NCI-H510A (cell line): ENCODE data around the gene ZC3H18.

Experiments
- DNase-seq: peaks from one replicate; lab custom pipeline; 2025; lab: John Stamatoyannopoulos, UW

The ZC3H18 gene

DNA sequence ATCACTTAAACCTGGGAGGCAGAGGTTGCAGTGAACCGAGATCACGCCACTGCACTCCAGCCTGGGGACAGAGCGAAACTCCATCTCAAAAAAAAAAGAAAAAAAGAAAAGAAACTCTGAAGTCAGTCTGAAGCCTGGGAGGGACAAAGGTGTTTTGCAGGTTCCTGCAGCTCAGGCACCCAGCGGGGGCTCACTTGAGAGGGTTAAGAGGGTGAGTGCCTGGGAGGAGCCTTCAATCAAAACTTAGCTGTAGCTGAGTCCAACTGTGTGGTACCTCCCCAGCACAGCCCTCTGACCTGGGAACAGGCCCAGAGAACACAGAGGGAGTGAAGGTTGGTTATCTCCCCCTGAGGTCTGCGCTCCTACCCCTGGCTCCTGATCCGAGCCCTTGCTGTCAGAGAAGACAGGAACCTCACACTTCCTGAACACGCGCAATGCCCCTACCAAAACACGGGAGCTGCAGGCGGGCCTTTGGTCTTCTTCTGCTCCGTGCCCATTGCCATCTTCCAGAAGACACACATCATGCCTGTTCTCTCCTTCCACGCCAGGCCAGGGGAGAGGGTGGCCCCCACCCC is 20.4 kb upstream of the ZC3H18 start:
- DNase-seq, result no peak

DNA sequence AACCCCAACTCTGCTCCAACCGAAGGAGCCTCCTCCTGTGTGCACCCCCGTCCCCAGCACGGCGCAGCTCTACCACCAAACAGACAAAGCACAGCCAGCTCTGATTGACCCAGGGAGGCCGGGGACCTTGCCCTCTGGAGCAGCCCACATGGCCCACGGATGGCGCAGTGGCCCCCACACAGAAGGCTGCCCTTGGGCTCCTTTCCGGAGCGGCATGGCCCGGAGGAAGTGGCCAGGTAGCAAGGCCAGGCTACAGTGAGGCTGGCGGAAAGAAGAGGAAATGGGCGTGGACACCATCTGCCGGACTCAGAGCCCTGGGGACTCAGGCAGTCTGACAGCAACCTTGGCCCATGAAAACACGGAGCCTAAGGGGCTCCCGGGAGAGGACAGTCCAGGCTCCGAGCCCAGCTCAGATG is 19.9 kb upstream of the ZC3H18 start:
- no peak for DNase-seq

DNA sequence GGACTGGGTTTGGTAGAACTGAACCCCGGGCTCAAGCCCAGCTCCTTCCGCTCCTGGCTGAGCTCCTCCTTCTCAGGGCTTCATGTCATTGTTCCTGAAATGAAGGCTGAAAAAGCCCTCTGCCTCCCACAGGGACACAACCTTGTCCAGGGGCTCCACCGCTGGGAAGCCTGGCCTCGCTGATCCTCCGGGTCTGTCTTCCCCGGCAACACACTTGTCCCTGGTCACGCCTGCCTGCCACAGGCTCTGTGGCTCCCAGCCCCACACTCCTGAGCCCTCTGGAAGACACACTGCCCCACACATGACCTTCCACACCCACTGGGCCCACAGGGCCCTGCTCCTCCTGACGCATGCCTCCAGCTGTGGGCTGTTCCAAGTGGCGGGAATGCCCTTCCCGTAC is 18.0 kb upstream of the ZC3H18 start:
- no peak for DNase-seq

DNA sequence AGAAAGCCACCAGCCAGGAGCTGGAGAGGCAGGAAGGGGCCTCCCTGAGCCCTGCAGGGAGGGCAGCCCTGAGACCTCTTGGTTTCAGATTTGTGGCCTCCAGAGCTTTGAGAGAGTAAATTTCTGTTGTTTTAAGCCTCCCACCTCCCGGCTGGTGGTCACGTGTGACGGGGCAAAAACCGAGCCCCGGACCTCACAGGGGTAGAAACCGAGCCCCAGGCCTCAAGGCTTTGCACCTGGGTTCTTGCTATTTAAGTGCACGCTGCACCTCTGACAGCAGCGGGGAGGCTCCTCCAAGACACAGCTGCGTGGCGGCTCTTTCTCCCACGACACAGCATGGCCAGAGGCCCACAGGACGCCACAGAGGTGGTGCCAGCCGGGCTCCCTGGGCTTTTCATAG is 17.4 kb upstream of the ZC3H18 start:
- no peak for DNase-seq

DNA sequence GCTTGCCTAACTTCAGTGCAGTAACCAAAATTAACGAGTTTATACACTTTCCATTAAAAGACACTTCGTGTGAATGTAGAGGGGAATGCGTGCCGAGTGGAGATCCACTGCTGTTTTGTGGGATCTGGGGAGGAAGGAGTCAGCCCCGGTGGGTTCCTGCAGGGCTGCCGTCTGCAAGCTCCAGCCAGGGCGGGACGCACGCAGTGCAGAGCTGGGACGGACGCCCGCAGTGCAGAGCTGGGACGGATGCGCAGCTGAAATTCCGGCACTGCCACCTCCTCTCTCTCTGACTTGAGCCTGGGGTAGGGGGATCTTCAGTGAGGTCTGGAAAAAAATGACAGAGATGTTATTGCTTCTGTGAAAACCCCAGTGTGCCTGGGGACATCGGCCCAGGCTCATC is 16.5 kb upstream of the ZC3H18 start:
- no peak for DNase-seq

DNA sequence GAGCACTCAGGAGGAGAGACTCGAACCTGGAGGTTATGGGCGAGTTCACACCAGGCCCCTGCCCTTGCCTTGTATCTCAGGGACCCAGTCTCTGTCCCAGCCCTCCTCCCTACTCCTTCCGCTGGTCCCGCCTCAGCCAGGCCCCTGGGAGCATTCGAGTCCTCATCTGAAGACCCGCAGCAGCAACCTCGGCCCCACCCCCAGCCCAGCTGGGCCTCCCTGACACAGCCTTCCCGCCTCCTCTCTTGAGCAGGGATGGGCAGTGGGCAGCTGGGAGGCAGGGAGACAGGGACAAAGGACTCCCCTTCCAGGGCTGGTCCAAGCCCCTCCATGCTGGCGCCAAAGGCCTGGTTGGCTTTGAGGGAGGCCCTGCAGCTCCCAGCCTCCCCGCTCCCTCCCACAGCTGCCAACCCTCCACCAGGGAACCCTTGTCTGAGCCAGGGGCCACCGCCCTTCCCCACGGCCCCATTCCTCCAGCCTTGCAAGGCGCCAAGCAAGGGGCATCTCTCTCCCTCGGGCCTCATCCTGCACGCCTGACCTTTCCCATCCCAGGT is 15.4 kb upstream of the ZC3H18 start:
- no peak for DNase-seq

DNA sequence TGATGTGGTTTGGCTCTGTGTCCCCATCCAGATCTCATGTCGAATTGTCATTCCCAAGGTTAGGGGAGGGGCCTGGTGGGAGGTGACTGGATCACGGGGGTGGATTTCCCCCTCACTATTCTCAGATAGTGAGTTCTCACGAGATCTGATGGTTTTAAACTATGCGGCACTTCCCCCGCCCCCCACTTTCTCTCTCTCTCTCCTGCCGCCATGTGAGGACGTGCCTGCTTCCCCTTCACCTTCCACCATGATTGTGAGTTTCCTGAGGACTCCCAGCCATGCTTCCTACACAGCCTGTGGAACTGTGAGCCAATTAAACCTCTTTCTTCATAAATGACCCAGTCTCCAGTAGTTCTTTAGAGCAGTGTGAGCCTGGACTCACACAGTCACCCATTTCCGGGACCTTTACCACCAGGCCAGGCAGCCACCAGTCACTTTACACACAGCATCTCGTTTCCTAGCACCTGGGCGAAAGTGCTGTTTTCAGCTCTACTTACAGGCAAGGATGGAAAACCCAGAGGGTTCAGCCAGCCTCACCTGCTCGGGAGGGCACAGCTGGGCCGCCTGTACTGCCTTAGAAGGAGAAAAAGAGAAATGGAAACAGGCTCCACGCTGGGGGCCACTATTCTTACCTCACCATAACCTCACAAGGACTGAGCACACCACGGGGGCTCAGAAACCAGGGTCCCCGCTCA is 13.8 kb upstream of the ZC3H18 start:
- no peak for DNase-seq

DNA sequence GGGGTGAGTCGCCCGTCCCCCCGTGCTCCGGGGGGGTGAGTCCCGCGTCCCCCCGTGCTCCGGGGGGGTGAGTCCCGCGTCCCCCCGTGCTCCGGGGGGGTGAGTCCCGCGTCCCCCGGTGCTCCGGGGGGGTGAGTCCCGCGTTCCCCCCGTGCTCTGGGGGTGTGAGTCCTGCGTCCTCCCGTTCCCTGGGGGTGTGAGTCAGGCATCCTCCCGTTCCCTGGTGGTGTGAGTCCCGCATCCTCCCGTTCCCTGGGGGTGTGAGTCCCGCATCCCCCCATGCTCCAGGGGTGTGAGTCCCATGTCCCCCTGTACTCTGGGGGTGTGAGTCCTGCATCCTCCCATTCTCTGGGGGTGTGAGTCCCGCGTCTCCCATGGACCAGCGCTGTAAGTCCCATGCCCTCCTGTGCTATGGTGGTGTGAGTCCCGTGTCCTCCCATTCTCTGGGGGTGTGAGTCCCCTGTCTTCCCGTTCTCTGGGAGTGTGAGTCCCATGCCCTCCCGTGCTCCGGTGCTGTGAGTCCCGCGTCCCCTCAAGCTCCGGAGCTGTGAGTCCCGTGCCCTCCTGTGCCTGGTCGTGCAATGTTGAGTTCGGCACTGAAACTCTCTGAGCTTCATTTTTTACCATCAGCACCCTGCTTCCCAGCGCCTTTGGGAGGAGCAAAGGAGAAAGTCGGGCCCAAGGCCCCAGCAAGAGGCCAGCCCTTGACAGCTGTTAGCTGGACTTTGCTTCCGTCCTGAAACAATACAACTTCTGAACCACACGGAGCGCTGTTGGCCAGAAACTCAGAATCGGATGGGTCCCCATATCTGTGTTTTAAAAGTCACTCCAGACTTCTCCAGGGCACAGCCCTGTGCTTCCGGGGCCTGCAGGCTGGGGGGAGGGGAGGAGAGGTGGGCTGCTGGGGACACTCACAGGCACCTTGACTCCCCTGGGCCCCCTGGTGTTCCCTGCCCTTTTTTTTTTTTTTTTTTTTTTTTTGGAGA is 11.5 kb upstream of the ZC3H18 start:
- DNase-seq, result peak; percentile 22

DNA sequence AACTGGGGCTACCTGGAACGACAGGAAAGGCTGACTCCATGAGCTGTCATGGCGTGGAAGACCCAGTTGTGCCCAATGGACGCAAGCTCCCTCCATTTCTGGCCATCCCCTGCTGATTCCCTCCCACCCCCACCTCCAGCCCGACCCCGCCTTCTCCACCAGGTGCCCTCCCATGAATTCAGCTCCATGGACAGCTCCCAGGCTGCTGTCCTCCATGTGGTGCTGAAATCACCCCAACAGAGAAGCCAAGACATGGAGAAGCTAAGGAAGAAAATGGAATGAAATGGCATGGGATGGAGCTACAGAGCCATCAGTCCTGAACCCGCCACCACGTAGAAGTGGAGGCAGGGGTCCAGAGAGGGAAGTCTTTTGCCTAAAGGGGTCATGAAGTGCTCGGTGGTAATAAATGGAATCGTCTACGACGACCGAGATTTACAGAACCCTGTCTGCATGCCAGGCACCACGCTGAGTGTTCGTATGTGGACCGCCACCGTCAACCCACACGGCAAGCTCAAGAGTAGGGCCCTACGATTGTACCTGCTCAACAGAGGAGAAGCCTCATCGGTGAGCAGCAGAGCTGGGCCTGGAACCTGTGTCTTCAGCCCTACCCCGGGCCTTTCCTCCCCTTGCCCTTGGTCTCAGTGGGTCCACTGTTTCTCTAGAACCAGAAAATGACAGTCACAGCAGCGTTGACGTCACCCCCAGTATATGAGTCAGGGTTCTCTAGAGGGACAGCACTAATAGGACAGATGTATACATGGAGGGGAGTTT is 9.3 kb upstream of the ZC3H18 start:
- DNase-seq, result no peak

DNA sequence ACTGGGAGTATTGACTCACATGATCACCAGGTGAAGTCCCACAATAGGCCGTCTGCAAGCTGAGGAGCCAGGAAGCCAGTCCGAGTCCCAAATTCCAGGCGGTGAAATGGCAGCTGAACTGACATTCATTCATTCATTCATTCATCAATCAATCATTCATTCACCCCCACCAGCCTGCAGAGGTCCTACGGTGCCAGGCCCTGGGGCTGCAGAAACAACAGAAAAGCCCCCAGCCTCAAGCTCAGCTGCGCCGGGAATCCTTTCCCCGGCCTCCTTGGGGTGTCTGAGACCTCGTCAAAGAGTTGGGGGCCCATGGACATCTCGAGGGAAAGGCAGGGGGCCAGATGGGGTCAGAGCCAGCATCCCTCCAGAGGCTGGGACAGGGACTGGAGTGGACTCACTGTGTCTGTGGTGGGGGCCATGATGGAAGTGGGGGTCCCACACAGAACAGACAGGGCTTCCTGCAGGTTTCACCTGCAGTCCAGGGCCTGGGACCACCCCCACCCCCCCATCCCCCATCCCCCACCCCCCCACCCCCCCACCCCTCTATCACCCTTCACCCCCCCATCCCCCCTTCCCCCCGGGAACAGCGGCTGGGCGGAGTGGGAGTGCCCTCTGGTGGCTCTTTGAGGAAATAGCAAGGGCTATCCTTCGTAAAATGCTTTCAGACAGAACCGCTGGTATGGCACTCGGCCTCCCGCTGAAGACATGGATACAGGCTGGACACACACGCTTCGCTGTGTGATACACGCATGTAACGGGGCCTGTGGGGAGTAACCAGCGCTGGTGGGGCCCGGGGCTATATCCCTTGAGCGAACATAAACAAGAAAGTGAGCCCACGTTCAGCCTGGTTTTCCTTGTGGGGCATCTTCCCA is 8.5 kb upstream of the ZC3H18 start:
- DNase-seq, result no peak

DNA sequence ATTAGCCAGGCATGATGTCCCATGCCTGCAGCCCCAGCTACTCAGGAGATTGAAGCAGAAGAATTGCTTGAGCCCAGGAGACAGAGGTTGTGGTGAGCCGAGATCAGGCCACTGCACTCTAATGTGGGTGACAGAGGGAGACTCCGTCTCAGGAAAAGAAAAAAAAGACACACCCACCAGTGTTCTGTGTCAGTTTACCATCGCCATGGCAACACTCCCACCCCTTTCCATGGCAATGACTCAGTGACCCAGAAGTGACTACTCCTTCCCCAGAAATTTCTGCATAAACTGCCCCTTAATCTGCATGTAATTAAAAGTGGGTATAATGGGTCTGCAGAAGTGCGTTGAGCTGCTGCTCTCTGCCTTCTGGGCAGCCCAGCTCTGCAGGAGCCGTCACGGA is 4.0 kb upstream of the ZC3H18 start:
- no peak for DNase-seq

DNA sequence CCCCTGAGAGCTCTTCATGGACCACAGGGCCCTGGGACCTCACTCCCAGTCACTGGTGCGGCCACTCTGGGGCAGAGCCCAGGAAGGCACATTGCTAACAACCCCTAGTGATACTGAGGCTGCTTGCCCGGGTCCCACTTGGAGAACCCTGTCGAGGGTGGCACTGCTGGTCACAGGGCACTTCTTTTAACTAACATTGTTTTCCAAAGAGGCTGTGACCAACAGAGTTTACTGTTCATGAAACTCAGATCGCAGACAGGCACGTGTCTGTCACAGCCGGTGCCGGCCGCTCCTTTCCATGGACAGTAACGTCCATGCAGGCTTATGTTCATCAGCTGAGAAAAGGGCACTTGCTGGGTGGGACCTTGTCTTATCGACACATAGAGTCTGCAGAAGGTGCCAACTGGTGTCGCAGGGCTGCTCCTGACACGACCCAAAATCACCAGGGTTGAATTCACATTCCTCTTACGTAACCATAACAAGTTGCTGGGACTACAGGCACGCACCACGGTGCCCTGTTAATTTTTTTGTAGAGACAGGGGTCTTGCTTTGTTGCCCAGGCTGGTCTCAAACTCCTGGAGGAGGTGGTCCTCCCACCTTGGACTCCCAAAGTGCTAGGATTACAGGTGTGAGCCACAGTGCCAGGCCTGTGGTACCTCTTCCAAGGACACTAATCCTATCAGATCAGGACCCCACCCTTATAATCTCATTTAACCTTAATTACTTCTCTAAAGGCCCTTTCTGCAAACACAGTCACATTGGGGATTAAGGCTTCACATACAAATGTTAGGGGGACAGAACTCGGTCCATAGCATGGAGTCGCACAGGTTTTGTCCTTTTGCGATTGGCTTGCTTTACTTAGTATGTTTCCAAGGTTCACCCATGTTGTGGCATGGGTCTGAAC is 1.2 kb upstream of the ZC3H18 start:
- DNase-seq, result no peak

DNA sequence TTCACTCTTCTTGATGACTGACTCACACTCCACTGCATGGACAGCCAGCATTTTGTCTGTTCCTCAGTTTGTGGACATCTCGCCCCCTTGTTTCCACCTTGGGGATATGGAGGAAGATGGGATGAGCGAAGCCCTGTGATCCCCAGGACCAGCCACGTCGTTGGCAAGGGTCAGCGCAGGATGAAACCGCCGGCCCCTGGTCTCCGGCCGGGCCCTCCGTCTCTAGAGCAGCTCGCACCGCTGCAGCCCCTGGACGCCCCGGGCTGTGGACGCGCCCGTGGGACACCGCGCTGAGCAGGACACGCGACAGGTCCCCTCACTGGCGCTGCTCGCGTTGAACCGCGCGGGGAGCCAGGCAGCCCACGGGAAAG is 604 bp upstream of the ZC3H18 start:
- no peak for DNase-seq

DNA sequence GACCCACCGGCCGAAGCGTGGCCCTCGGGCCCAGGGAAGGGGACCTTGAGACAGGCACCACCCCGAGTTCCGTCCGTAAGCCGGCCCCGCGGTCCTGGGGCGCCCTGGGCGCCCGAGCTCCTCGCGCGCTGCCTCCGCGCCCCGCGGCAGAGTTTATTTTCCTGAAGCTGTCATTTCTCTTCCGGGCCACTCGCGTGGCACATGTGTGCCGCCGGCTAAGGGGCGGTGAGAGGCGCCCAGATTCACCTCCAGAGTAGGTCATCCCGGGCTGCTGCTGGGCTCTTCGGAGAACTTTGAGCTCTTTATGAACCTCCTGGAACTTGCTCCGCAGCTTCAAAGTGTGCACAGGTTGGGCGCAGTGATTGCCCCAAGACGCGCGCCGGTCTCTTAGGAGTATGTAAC is 489 bp downstream of the ZC3H18 start:
- DNase-seq, result no peak

DNA sequence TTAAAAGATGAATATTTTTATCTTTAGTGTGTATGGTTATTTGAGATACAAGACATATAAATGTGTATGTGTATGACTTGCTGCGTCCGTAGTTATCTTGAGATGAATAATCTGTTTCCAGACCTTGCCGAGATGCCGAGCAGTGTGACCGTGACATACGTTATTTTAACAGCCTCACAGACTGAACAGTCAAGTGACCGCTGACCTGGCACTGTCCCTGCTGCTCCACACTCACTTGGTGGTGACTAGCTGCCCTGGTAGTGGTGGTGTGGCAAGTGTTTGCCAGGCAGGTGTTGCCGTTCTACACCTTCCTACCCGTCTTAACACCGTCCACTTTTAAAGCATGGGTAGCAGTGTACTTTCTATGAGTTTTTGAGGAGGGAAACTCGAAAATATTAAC is 5.0 kb downstream of the ZC3H18 start:
- no peak for DNase-seq

DNA sequence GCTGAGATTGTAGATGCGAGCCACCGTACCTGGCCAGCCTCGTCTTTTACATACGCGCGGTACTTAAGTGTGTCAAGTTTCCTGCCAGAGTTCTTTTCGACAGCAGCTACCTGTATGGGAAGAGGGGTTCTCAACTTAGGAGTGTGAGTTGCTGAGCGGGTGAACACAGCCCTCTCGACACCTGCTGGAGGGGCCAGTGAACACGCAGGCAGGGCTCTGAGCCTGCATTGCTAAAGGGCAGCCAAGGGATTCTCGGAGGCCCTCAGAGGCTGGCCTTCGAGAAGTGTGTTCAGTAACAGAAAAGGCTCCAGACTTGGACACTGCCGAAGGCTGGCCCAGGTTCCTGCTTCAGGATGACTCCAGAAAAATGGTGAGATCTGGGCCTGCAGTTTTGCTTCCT is 6.1 kb downstream of the ZC3H18 start:
- DNase-seq, result no peak

DNA sequence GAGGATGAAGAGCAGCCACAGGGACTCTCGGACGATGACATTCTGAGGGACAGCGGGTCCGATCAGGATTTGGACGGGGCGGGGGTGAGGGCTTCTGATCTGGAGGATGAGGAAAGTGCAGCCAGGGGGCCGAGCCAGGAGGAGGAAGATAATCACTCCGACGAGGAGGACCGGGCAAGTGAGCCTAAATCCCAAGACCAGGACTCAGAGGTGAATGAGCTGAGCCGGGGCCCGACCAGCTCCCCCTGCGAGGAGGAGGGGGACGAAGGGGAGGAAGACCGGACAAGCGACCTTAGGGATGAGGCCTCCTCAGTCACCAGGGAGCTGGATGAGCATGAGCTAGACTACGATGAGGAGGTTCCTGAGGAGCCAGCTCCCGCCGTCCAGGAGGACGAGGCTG is 7.0 kb downstream of the ZC3H18 start:
- no peak for DNase-seq

DNA sequence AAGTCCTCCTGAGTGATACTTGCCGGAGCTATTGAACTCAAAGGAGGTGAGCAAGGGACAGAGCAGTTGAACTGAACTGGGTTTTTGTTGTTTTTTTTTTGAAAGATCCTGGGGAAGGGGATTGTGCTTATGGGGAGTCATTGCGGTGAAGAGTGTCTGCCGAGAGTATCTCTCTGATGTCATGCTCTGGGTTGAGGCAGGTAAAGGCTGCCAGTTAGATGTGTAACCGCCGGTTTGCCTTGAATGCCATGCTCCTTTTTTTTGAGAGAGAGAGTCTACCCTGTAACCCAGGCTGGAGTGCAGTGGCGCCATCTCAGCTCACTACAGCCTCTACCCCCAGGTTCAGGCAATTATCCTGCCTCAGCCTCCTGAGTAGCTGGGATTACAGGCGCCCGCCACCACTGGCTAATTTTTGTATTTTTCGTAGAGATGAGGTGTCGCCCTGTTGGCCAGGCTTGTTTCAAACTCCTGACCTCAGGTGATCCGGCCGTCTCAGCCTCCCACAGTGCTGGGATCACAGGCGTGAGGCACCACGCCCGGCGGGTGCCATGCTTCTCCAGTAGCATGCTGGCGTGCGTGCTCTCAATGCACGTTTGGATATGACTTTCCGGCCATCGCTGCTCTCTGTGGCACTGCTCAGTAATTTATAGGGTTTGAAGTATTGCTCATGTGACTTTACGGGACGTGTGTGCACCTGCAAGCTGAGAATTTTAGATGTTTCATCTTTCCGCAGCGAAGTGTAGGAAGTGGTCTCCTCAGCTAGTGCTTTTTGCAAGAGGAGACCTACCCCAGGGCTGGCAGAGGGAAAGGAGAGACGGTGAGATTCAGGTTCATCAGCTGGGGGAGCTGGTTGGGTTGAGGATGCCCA is 8.5 kb downstream of the ZC3H18 start:
- no peak for DNase-seq

DNA sequence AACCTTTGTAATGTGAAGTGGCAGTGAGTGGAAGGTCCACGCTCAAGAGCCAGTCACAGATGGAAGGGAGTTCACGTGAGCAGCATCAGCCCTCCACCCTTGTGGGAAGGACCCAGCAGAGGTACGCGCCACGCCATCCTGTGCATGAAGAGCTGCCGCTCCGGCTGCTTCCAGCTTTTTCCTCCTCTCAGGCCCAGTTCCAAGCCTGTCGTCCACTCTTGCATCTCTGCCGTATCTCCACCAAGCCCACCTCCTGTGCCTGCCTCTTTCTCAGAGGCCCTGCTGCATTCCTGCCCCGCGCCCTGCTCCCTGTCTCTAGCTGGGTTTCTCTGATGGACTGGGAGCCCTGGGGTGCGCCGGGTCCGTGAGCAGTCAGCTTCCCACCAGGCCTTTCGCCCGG is 10.2 kb downstream of the ZC3H18 start:
- DNase-seq, result no peak
